LHCN-M2 (cell line): ENCODE data around the gene ZBTB21. TPM values are rescaled to one million over a fixed set of nuclear protein-coding genes. Genes with fewer than 3 reads are reported as not detected.

Experiments used
- DNase-seq: peaks from one replicate; pipeline ENCODE4 v3.0.0-alpha.2; 2012; ENCODE audit warnings: low read depth
- polyA plus RNA-seq: library from polyadenylated mRNA; unstranded; fragments of >200 nt; gene quantifications from one replicate; pipeline ENCODE4 v1.2.1, GENCODE V29; 2012; ENCODE audit warnings: missing spikeins
- total RNA-seq: library from RNA; depleted of rRNA; stranded (reverse); fragments of >200 nt; gene quantifications from 2 replicates; pipeline ENCODE4 v1.2.3, GENCODE V29; 2014; rRNA removed

Gene ZBTB21
- 7.4 and 8.3 TPM in 2 replicates for total RNA-seq
- polyA plus RNA-seq, result 2.4 TPM

DNA sequence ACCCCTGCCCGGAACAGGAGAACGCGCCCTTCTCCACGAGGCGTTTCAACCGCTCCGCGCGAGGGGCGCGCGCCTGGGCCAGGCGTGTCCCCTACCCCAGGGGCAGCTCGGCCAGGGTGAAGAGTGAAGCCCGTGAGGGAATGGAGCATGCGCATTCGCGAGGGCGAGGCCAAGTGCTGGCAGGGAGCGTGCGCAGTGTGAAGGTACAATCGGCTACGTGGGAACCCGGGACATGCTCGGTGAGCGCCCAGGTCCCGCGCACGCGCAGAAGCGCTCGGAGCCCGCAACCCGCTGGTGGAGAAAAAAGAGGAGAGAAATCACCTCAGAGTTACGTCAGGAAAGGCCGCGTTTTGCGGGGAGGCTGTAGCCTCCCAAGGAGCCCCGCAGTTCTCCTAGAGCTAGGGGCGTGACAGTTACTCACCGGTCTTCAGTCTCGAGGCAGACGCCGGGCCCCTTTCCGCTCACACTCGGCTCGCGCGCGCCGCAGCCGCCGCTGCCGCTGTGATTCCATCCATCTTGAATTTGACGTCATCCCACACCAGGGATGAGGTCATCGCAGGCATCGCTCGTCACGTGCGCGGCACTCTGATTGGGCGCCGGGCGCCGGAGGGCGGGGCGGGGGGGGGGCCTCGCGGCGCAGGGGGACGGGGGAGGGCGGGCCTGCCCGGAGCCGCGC is at the start of gene ZBTB21:
ZBTB21 (minus strand) TSS at position 530 of the 676 bp plus-strand sequence. CDS start 16,265 bp downstream, outside the sequence.
- DNase-seq, result peak; percentile 96

DNA sequence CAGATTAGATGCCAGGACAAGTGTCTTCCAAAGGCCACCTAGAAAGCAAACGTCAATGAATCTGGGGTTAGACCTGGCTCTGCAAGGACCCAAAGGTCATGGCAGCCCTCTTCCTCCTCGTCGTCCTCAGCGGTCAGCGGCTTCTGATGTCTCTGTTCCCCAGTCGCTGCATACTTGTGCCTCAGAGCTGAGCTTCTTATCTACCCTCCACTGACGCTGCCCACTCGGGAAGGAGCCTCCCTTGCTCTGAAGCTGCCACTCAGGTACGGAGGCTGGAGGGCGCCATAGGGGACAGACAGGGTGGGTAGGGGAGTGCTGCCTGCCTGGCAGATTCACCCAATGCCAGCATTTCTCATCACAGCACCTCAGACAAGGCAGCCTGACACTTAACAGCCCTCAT is 49.6 kb upstream of the ZBTB21 start:
- no peak for DNase-seq

DNA sequence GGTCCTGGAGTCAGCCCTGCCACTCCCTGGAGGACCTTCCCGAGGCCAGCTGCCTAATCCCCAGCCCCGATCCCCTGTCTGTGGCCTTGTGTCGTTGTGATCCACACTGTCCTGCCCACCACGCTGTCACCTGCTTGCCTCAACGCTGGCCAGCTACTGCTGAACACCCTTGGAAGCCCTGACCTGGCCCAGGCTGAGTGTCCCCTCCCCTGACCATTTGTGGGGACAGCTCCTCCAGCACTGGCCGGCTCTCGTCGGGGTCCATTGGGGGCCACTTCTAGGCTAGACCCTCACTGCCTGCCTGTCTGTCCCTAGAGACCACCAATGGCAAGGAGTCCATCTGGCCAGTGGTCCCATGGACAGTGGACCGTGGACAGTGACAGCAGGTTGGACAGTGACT is 49.0 kb upstream of the ZBTB21 start:
- no peak for DNase-seq

DNA sequence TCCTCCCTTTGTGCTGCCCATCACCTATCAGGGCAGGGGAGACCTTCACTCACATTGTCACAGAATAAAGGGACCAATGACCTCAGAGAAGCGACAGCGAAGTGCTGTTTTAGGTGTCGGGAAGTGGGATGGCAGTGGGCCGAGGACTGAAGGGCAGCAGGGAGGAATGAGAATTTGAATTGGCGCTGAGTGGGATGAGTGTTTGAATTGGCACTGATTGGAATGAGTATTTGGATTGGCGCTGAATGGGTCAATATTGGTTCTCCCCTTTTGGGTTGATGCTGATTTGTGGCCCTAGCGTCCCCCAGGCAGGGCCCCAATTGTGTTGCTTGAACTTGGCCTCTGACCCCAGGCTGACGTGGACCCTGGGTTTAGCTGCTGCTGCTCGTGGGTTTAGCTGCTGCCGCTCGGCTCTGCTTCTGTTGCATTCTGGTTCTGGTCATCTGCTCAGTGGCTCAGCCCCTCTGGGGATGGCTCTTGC is 48.5 kb upstream of the ZBTB21 start:
- DNase-seq, result no peak

DNA sequence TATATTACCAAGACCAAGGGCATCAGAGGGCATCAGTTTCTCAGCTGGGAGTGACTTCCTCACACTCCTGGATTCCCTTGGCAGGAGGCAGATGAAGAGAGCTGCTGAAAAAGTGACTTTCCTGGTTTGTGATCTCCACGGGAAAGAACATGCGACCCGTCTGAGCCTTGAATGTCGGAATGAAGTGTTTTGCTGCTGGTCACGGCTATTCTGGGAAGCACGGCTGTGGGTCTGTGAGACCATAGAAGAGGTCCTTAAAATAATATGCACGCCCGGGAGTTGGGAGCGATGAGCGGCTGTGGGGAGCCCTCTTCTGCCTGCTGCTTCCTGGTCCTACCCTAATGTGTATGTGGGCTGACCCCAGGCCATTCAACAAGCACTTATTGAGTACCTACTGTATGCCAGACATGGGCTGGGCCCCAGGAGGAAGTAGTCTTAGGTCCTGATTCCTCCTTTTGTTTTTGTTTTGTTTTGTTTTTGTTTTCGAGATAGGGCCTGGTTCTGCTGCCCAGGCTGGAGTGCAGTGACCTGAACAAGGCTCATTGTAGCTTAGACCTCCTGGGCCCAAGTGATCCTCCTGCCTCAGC is 47.8 kb upstream of the ZBTB21 start:
- DNase-seq, result no peak

DNA sequence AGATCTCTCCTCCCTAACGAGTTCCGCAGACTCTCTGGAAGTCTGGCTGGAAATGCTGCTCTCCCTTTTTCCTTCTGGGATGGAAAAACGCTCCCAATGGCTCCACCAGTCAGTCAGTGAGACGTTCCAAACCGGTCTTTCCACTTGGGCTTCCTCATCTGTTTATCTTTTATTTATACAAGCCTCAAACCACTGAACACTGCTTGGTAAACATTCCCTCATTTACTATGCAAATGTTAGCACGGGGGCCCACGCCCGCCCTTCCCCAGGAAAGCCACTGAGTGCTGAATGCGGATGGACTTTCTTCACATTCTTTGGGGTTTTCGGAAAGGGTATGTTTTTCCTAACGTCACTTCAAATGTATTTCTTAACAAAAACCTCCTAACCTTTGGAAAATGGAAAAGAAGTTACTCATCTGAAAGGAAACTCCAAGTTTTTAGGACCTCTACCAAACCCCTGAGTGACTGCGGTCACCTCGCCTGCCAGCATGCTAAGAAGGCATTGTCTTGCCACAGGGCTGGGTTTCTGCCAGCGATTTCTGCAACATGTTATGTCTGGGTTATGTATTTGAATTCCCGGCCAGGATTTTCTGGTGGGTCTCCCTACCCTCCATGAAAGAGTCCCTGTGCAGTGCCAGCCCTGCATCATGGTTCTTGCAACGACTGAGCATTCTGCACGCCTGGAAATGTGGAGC is 47.0 kb upstream of the ZBTB21 start:
- peak; percentile 26 for DNase-seq

DNA sequence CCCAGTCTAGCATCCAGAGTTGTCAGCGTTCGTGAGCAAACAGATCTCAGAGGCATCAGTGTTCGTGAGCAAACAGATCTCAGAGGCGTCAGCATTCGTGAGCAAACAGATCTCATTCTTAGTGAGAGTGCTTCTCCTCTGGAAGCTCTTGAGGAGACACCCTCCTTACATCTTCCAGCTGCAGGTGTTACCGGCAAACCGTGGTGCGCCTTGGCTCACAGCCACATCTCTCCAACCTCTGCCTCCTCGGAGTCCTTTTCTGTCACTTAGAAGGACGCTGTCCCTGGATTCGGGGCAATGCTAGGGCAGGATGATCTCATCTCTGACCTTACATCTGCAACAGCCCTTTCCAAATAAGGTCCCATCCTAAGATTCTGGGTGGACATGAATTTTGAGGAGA is 46.3 kb upstream of the ZBTB21 start:
- no peak for DNase-seq

DNA sequence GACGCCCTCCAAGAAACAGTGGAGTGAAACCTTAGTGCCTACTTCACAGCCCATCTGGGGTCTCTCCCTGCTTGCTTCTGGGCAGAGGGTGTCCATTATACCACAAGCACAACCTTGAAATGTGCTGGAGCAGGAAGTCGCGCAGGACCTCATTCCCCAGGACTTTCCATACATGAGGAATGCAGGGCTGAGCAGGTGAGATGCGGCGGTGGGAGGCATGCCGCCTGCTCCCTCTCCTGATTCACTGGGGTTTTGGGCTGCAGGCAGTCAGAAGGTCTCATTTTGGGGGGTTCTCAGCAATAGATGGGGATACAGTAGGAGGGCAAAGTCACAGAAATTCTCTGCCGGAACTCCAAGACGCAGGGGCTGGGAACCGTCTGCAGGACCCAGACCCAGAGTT is 45.3 kb upstream of the ZBTB21 start:
- no peak for DNase-seq

DNA sequence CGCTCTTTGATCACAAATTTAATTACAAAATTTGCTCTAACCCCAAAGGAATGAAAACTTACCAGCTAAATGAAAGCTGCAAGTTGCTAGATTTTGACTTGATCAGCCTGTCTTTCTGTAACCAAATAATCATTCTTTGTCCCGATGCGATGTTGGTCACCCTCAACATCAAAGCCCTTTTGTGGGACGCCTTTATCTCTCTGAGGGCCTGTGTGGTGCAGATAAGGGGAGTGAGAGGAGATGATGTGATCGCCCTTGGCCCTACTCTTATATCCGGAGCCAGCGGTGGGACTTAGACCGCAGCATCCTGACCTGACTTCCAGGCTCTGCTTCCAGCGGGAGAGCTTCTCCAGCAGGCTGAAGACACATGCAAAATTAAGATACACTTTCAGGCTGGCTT is 41.6 kb upstream of the ZBTB21 start:
- no peak for DNase-seq

DNA sequence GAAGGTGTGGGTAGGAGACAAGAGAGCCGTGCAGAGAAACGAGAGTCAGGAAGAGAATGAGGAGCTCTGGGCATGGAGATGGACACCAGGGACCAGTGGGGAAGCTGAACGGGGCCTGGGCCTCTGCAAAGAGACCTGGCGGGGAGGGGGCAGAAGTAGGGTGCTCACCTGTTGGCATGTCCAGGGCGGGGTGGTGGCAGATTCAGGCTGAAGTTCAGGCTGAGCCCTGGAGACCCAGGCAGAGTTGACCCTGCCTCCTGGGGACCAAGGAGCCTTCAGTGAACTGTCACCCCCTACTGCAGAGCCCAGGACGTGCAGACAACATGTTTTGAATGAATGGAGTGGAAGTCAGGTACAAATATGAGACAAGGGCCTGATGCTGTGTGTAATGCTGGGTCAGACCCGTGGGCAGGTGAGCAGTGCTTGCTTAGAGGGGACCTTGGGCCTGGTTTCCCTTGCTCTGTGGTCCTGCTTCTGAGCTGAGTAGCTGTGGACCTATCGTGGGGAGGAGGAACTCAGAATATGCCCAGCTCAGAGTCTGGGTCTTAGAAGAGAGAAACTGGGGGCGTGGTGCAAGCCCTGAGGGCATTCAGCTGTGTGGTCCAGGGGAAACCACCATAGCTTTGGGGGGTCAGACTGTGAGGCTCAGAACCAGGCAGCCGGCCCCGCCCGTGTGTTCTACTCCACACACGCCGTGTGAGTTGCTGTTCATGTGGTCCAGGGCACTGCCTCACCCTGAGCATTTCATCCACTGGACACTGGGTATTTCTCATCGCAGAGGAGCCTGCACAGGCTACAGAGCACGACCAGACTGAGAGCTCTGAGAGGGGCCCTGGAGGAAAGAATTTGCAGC is 39.6 kb upstream of the ZBTB21 start:
- DNase-seq, result no peak

DNA sequence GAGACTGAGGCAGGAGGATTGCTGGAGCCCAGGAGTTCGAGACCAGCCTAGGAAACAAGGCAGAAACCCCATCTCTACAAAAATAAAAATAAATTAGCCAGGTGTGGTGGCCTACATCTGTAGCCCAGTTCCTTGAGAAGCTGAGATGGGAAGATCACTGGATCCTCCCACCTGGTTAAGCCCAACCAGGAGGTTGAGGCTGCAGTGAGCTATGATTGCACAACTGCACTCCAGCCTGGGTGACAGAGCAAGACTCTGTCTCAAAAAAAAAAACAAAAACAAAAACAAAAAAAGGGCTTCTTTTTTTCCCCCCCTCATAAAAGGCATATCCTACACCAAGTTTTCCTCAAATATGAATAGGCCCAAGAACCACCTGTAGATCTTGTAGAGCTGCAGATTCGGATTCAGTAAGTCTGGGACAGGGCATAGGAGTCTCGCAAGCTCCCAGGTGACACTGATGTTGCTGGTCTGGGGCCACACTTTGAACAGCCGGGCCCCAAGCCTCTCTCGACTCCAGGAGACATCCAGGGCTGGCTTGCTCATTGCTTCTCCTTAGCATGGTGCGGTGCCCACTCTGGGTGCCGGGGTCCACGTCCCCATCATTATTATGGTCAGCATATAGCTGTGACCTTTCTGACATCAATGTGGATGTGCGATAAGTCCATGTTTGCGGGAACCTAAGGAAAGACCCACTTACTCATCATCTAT is 38.9 kb upstream of the ZBTB21 start:
- DNase-seq, result no peak

DNA sequence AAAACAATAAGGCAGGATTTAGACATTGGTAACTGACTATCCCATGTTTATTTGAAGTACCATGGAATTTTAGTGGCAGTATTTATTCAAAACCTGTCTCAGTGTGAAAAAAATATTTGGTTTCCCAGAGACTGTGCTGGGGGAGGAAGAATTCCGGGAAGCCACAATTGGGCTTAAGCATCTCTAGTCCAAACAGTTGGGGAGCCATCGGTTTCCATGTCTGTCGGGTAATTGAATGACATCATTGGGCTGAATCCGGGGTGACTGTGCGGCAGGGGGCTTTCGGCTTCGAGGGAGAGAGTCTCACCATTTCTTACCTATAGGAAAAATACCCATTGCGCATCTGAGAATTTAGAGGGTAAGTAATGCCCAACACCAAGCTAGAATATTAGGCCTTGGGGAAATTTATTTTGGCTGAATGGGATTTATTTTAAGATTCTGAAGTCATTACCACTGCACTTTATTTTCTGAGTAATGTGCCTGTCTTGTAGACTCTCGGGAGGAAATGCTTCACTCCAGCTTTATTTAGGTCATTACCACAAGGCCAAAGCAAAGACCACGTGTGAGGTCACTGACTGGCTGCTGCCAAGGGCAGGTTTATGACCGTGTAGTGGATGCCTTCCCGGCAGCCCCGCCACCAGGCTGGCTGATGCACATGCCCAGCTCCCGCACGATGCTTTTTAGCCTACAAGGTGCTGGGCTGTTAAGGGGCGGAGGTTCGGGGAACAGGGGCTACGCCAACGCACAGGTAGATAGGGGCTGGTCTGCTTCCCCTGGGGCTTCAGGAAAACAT is 37.9 kb upstream of the ZBTB21 start:
- DNase-seq, result peak; percentile 89

DNA sequence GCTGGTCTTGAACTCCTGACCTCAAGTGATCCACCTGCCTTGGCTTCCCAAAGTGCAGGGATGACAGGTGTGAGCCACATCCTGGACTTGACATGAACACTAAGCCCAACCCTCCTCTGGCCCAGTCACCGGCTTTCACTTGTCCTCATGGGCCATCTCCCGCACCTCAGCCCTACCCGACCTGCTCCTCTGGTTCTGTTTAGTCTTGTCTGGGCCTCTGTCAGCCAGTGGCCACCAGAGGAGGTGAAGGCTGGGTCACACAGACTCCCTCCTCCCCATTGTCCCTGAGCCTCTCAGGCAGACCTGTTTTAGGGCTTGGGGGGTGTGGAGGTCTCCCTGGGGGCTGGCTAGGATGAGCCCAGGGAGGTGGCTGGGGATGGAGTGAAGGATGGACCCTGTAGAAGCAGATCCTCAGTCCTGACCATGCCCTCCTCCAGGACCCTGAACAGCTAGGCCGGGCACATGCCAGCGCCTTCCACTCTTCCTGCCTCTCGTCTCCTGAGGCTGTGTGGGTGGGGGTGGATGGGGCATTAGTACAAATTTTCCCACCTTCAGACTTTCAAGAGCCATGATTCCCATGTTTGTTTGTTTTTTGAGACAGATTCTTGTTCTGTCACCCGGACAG is 34.8 kb upstream of the ZBTB21 start:
- DNase-seq, result no peak

DNA sequence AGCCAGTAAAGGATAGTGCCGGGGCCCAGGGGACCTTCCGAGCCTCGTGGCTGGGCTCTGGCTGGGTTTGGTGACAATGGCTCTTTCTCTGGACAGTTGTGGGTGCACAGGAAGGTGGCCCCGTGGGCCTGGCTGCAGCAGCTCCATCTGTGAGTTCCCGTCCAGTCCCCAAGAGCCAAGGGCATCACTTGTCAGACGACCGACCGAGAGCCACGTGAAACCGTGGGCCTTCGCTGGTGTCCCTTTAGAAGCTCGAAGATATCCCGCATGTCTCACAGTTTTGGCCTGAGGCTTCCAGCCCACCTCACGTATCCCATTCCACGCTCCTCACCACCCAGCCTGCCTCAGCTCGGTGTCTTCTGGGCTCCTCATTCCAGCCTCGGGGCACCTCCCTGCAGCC is 33.8 kb upstream of the ZBTB21 start:
- DNase-seq, result no peak

DNA sequence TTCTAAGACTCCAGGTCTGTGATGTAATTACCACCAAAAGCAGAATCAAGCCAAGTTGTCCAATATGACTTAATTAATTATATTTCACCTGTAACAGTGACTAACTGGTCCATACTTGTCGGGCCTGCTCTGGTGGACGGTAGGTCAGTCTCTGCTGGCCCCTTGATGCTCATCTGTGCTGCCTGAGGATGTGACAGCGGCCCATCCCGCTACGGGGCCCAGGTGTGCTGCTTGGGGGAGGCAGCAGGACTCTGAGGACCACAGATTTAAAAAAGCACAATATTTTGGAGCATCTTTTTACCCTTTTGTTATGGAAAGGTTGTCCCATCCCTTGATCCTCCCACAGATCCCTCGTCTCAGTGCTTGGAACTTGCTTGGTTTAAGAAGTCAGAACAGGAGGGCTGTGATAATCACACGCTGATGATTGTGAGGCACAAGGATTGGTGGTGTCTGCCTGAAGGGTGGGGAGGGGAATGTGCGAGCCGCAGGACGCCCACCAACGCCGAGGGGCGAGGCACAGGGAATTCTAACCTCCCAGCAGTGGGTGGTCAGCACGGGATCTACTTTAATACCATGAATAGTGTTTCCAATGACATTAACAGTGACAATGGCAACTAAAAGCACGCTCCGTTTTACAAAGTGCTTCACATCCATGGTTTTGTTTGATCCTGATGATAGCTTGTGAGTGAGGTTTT is 33.2 kb upstream of the ZBTB21 start:
- no peak for DNase-seq

DNA sequence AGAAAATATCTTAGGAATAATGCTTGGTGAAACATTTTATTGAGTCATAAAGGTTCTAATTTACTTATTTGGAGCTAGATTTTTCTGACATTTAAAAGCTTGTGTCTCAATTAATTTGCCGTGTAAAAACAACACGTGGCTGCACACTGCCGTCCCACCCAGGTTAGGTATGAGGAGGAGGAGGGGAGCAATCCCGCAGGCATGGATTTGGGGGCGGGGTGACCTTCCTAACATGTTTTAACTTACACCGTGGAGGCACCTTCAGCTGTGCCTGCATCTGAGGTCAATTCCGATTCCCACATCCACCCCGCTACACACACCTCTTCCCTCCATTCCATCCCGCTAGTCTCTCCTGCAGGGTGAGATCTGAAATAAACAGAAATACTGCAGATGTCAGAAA is 32.5 kb upstream of the ZBTB21 start:
- DNase-seq, result no peak

DNA sequence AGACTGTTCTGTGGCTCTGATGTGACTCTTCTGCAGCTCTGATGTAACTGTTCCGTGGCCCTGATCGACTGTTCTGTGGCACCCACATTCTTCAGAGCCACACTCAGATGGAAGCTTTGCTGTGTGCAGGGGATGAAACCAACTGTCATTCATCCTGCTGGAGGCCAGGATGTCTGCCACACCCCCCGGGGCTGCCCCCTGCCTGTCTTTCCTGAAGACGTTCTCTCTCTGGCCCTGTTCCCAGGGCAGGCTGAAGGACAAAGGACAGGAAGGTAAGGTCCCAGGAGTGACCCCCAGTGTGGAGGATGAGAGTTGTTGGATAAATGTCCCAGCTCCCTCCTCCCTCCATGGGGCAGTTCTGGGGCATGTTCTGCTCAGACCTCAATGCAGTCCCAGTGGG is 31.6 kb upstream of the ZBTB21 start:
- no peak for DNase-seq

DNA sequence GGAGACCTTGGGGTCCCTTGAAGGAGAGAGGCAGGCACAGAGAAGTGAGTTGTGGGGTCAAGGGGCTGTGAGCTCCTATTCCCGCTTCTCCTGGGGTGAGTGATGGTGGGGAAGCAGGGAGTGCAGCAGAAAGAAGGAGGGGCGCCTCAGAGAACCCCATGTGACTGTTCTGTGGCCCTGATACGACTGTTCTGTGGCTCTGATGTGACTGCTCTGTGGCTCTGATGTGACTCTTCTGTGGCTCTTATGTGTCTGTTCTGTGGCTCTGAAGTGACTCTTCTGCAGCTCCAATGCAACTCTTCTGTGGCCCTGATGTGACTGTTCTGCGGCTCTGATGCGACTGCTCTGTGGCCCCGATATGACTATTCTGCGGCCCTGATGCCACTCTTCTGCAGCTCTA is 31.1 kb upstream of the ZBTB21 start:
- no peak for DNase-seq
